Measurements from ENCODE around the gene RPL3.

The RPL3 gene

DNA sequence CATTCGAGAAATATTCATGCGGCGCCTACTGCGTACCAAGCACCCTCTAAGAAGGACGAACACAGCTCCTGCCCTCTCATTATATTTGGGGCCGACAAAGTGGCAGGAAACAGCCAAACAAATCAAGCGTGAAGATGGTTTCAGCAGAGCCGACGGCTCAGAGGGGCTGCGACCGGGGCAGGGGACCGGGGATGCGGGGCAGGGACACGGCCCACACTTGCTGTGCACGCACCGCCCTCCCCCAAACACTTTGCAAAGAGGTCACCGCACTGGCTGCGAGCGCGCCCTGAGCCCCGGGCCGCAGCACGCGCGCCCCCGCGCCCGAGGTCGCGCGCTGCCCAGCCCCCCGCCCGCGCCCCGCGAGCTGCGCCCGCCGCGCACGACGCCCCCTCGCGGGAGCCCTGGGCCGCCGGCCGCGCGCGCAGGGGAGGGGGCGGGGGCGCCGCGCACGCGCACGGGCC is 30.1 kb upstream of the RPL3 start:
- no peaks in the 10 kb centered on the region for H4K20me1 ChIP-seq (ENCODE audit: insufficient read depth, low read length)
- no peak overlapping the region for H2AFZ ChIP-seq (ENCODE audit: low read length)
- peaks cover 9% of the 10 kb centered on the region for H3K4me1 ChIP-seq (ENCODE audit: insufficient read depth, low read length, severe bottlenecking)
- no peaks in the 10 kb centered on the region for H3K36me3 ChIP-seq (ENCODE audit: insufficient read depth, low read length)
- H3F3A ChIP-seq (ENCODE audit: insufficient read depth, low read length), result no peaks in the 10 kb centered on the region
- H3K9me3 ChIP-seq (ENCODE audit: low read length), result no peaks in the 10 kb centered on the region
- TF ChIP-seq, protein P1, sequence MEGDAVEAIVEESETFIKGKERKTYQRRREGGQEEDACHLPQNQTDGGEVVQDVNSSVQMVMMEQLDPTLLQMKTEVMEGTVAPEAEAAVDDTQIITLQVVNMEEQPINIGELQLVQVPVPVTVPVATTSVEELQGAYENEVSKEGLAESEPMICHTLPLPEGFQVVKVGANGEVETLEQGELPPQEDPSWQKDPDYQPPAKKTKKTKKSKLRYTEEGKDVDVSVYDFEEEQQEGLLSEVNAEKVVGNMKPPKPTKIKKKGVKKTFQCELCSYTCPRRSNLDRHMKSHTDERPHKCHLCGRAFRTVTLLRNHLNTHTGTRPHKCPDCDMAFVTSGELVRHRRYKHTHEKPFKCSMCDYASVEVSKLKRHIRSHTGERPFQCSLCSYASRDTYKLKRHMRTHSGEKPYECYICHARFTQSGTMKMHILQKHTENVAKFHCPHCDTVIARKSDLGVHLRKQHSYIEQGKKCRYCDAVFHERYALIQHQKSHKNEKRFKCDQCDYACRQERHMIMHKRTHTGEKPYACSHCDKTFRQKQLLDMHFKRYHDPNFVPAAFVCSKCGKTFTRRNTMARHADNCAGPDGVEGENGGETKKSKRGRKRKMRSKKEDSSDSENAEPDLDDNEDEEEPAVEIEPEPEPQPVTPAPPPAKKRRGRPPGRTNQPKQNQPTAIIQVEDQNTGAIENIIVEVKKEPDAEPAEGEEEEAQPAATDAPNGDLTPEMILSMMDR (IDR thresholded peaks at IDR 0.05; ENCODE audit: low read length), result no peak
- TF ChIP-seq EZH2 (IDR thresholded peaks at IDR 0.05; ENCODE audit: borderline replicate concordance, low read length), result no peak
- peak overlapping the region; percentile 60 for H3K4me3 ChIP-seq (ENCODE audit: low read depth, low read length, poor library complexity, severe bottlenecking)
- H3K9ac ChIP-seq (ENCODE audit: low read length), result peak overlapping the region; percentile 63
- no peaks in the 10 kb centered on the region for H3K9me2 ChIP-seq (ENCODE audit: low read depth, low read length)
- no peak overlapping the region for H3K27ac ChIP-seq (ENCODE audit: low read depth, low read length, poor library complexity, severe bottlenecking)
- no peaks in the 10 kb centered on the region for H3K79me2 ChIP-seq (ENCODE audit: insufficient read depth, low read length)
- H3K27me3 ChIP-seq (ENCODE audit: insufficient read depth, low read length), result peaks cover 10% of the 10 kb centered on the region; the same call in 1 of the 2 replicates
- peak overlapping the region; percentile 78 for H3K4me2 ChIP-seq (ENCODE audit: low read length)

DNA sequence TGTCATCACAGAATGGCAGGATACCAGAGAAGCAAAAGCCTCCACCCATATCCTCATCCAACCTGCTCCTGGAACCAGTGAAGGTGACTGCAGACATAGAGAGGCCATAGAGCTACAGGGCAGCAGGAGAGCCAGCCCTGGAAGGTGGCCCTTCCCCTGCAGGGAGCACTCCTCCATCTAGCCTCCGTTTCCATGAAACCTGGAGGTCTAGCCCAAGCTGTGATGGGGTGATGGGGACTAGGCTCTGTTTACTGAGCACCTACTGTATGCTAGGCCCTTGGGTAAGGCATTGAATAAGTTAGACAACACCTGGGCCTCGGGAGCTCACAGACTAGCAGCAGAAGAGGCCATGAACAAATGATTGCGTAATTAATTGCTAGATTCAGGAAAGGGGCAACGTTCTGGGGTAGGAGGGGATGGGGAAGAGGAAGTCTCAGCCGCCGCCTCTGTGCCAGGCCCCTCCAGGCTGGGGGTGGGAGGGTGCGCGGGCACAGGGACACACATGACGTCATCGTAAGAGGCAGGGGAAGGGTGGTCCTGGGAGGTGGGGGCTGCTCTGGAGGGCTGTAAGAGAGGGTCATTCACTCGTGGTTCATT is 29.6 kb upstream of the RPL3 start:
- no peak for TF ChIP-seq EZH2 (IDR thresholded peaks at IDR 0.05; ENCODE audit: borderline replicate concordance, low read length)
- TF ChIP-seq, protein P1 (IDR thresholded peaks at IDR 0.05; ENCODE audit: low read length), result no peak
- Histone ChIP-seq H3K27me3 (ENCODE audit: insufficient read depth, low read length) (peaks cover 10% of the 10 kb centered on the region; the same call in 1 of the 2 replicates), H3K27ac (ENCODE audit: low read depth, low read length, poor library complexity, severe bottlenecking) (no peak overlapping the region)

DNA sequence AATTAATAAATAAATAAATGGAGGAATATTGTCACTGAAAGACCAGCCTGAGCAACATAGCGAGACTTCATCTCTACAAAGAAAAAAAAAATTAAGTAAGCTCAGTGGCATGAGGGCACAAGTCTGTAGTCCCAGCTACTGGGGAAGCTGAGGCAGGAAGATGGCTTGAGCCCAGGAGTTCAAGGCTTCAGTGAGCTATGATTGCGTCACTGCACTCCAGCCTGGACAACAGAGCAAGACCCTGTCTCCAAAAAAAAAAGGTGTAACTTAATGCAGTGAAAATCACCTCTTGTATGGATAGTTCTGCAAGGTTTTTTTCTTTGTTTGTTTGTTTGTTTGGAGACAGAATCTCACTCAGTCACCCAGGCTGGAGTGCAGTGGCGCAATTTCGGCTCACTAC is 25.8 kb upstream of the RPL3 start:
- no peak overlapping the region for H3K4me3 ChIP-seq (ENCODE audit: low read depth, low read length, poor library complexity, severe bottlenecking)

More for the DNA sequence above, 29.6 kb upstream of the RPL3 start:
- Histone ChIP-seq H3F3A (ENCODE audit: insufficient read depth, low read length) (no peaks in the 10 kb centered on the region), H3K4me3 (ENCODE audit: low read depth, low read length, poor library complexity, severe bottlenecking) (peak overlapping the region; percentile 60), H3K79me2 (ENCODE audit: insufficient read depth, low read length) (no peaks in the 10 kb centered on the region), H3K36me3 (ENCODE audit: insufficient read depth, low read length) (no peaks in the 10 kb centered on the region), H2AFZ (ENCODE audit: low read length) (no peak overlapping the region), H3K9me3 (ENCODE audit: low read length) (no peaks in the 10 kb centered on the region), H3K9me2 (ENCODE audit: low read depth, low read length) (no peaks in the 10 kb centered on the region), H4K20me1 (ENCODE audit: insufficient read depth, low read length) (no peaks in the 10 kb centered on the region), H3K4me1 (ENCODE audit: insufficient read depth, low read length, severe bottlenecking) (peaks cover 9% of the 10 kb centered on the region), H3K4me2 (ENCODE audit: low read length) (peak overlapping the region; percentile 78), H3K9ac (ENCODE audit: low read length) (peak overlapping the region; percentile 63)

DNA sequence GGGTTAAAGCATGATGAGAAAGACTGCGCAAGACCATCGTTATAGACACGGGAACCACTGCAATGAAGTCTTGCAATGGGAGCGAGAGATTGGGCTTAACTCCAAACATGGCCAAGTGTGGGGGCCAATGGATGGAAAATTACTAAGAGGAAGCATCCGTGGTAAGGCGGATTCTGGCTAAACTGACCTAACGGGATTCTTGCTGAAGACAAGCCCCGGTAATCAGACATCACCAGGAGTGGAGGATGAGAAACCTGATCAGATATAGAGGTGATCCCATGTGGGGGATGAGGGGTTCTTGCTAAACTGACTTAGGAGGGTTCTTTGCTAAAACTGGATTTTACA is 24.6 kb upstream of the RPL3 start:
- Histone ChIP-seq H3K79me2 (ENCODE audit: insufficient read depth, low read length) (no peaks in the 10 kb centered on the region), H3K4me2 (ENCODE audit: low read length) (no peak overlapping the region), H3K9me3 (ENCODE audit: low read length) (no peaks in the 10 kb centered on the region), H3K4me3 (ENCODE audit: low read depth, low read length, poor library complexity, severe bottlenecking) (no peak overlapping the region), H3K9ac (ENCODE audit: low read length) (no peak overlapping the region), H3K27ac (ENCODE audit: low read depth, low read length, poor library complexity, severe bottlenecking) (no peak overlapping the region), H3K9me2 (ENCODE audit: low read depth, low read length) (no peaks in the 10 kb centered on the region), H3K27me3 (ENCODE audit: insufficient read depth, low read length) (no peaks in the 10 kb centered on the region; the same call in 1 of the 2 replicates), H2AFZ (ENCODE audit: low read length) (no peak overlapping the region), H3K4me1 (ENCODE audit: insufficient read depth, low read length, severe bottlenecking) (peaks cover 3% of the 10 kb centered on the region), H3F3A (ENCODE audit: insufficient read depth, low read length) (no peaks in the 10 kb centered on the region), H4K20me1 (ENCODE audit: insufficient read depth, low read length) (no peaks in the 10 kb centered on the region), H3K36me3 (ENCODE audit: insufficient read depth, low read length) (no peaks in the 10 kb centered on the region)
- TF ChIP-seq, protein P1 (IDR thresholded peaks at IDR 0.05; ENCODE audit: low read length), result no peak
- no peak for TF ChIP-seq EZH2 (IDR thresholded peaks at IDR 0.05; ENCODE audit: borderline replicate concordance, low read length)

More for the DNA sequence above, 25.8 kb upstream of the RPL3 start:
- Histone ChIP-seq H4K20me1 (ENCODE audit: insufficient read depth, low read length) (no peaks in the 10 kb centered on the region), H3K9ac (ENCODE audit: low read length) (no peak overlapping the region), H3F3A (ENCODE audit: insufficient read depth, low read length) (no peaks in the 10 kb centered on the region), H3K4me1 (ENCODE audit: insufficient read depth, low read length, severe bottlenecking) (peaks cover 9% of the 10 kb centered on the region), H3K9me2 (ENCODE audit: low read depth, low read length) (no peaks in the 10 kb centered on the region), H3K79me2 (ENCODE audit: insufficient read depth, low read length) (no peaks in the 10 kb centered on the region), H3K27ac (ENCODE audit: low read depth, low read length, poor library complexity, severe bottlenecking) (no peak overlapping the region), H3K4me2 (ENCODE audit: low read length) (no peak overlapping the region), H3K36me3 (ENCODE audit: insufficient read depth, low read length) (no peaks in the 10 kb centered on the region), H3K9me3 (ENCODE audit: low read length) (no peaks in the 10 kb centered on the region), H2AFZ (ENCODE audit: low read length) (no peak overlapping the region), H3K27me3 (ENCODE audit: insufficient read depth, low read length) (no peaks in the 10 kb centered on the region; the same call in 1 of the 2 replicates)
- no peak for TF ChIP-seq EZH2 (IDR thresholded peaks at IDR 0.05; ENCODE audit: borderline replicate concordance, low read length)

All from OCI-LY1 (cell line).